Loucy (cell line): ENCODE data around the gene LRFN4.

Experiments
- CTCF ChIP-seq: fragments of 200-600 bp; sonication (generic); conservative IDR thresholded peaks from 2 replicates; pipeline ENCODE4 v1.5.1; 2014; ENCODE audit warnings: mild to moderate bottlenecking, antibody characterized with exemption, low read length
- EZH2phosphoT487 ChIP-seq: fragments of 200-600 bp; IDR thresholded peaks from 2 replicates; pipeline ENCODE4 v1.6.1; 2018; ENCODE audit warnings: antibody characterized with exemption, mild to moderate bottlenecking, moderate library complexity, borderline replicate concordance

GRCh38 chr11:66887526-66887925, 30.7 kb downstream of the LRFN4 start:
- TF ChIP-seq CTCF (no peak), EZH2phosphoT487 (no peak)
